HG03439 (cell line): Measurements from ENCODE around the gene HIPK2.

Experiments used
- ATAC-seq: cut with Tn5 transposase; IDR thresholded peaks from one replicate; pipeline ENCODE4 v1.9.1; 2021; ENCODE audit warnings: mild to moderate bottlenecking, moderate library complexity; ENCODE audit not compliant: unreplicated experiment

HIPK2 gene

DNA sequence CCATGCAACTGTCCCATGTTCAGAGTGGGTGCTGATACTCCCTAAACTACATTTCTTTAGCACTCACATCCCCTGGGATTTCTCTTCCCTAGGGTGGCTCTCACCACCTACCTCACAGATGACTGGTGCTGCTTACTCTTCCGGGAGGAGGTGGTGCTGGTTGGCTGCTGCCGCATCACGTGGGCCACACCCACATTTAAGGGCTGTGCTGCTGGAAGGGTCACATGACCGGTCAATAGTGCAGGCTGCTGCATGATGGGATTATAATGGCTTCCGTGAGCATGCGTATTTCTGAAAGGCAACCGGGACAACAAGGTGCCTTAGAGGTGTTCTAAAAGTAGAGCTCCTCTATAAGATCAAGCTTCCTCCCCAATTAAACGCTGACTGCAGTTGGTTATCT is 177.5 kb downstream of the HIPK2 start:
- no peak for ATAC-seq

DNA sequence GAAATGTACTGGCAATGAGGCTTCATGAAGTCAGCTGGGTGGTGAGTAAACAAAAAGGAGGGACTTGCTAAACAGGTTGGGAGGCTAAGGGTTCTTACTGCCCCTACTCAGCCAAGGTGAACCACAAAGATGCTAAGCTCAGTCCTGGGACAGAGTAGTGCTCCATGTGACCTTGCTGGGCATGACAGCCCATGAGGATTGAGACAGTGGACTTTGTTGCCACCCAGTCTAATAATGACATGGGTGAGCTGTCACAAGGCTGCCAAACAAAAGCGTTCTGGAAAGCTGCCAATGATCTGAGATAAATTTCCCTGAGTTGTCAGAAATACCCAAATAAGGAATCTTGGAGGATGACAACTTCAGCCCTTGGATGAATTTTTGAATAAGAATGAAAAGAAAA is 179.2 kb downstream of the HIPK2 start:
- ATAC-seq = no peak

DNA sequence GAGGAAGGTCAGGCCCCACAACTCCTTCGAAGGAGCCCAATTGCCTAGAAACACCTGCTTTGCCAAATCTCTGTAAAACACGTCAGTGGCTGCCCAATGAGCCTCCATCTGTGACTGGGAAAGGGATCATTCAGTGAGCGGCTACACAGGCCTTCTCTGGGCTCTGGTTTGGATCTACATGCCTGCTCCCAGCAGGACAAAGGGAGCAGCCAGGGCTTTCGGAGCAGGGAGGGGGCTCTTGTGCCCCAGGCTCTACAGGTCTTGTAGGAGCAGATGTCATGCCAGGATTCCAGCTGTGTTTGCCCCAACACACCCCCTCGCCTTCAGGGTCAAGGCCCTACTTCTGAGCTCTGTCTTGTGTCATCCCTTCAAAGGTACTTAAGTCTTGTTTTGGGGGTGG is 180.8 kb downstream of the HIPK2 start:
- ATAC-seq = no peak

DNA sequence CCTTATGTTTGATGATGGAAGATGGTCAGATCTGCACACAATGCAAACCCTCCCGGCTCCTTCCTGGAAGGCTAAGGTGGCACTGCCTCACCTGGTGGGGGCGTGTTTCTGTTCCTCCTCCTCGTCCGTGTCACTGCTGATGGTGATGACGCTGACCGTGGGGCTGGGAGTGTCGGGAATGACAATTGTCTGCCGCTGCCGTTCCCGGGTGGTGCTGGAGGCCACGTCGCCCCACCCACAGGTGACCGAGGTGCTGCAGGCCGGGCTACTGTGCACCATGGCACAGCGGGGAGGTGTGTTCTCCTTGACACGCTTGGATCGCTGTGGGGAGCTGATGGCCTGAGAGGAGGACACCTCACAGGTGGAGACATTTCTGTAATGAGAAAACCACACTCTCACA is 181.2 kb downstream of the HIPK2 start:
- ATAC-seq = no peak

DNA sequence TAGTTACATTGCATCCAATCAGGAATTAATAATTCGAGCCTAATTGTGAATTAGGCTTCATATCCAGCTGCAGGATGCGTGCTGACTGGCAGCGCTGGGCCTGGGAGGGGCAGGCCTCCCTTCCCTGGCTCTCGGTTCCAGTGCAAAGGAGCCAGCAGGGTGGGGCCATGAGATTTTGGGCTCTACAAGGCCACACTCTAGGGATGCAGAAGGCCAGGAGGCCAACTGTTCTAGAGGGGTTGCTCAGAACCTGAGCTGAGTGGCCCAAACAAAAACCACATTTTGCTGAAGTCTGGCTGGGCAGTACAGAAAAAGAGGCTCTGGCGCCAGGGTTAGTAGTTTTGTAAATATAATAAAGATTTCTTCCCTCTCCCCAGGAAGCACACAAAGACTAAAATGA is 182.0 kb downstream of the HIPK2 start:
- no peak for ATAC-seq

DNA sequence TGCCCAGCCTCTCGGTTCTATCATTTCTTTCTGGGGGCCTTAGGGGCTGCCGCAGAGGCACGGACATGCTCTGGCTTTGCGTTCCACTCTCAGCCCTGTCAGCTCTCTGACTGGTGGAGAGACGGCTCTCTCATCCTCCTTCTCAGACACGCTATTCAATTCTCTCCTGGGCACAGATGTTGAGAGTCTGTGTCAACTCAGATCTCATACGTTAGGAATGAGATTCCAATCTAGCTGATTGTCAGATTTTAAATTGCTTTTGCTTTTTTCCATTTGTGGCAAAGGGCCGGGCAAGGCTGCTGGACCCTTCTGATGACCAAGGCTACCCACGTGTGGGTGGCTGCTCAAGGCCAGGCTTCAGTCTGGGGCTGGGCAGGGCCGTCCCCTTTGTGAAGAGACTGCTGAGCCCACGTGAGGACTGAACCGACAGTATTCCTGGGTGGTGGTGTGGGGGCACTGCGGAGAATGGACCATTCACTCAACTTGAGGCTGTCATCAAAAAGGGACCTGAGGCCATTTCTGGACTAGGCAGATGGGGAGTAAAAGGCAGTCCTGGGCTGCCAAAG is 182.8 kb downstream of the HIPK2 start:
- no peak for ATAC-seq

DNA sequence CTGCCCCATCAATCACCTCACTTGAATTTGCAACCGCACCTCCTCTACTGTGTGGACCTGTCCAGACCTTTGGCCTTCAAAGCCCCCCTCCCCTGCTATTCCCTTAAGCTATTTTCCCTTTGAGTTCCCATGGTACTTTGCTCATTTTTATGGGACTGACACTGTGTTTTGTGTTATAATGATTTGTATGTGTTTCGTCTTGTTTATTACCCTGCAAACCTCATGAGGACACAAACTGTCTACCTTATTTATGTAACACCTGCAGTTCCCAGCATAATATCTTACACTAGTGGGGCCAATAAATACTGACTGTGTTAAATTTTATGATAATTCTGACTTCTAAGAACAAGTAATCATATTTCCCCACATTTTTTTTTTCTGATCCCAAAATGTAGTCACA is 183.7 kb downstream of the HIPK2 start:
- no peak for ATAC-seq

DNA sequence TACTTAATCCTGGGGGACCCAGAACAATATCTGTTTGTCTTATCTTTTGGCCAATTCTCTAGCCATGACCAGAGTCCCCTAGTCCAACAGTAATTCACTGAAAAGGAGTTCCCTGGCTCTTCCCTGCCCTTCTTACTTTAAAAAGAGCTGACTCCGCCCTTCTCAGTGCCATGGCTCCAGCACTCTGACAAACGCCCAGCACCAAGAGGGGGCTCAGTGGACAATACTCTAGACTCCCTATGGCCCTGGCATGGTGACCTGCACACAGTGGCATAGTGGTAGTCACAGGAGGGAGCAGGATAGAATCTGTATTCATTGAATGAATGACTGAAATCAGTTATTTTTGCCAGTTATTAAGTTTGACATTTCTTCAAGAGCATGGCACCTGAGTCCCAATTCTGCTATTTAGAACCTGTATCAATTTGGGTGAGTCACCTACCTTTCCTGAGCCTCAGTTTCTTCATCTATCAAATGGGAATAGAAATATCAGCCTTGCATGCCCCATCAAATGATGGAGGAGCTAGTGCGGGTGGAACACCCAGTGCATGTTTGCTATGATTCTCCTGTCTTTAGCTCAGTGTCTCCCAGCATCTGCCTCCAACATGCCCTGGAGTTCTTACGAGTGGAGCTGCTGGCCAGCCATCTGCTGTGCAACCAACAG is 184.9 kb downstream of the HIPK2 start:
- ATAC-seq = no peak

DNA sequence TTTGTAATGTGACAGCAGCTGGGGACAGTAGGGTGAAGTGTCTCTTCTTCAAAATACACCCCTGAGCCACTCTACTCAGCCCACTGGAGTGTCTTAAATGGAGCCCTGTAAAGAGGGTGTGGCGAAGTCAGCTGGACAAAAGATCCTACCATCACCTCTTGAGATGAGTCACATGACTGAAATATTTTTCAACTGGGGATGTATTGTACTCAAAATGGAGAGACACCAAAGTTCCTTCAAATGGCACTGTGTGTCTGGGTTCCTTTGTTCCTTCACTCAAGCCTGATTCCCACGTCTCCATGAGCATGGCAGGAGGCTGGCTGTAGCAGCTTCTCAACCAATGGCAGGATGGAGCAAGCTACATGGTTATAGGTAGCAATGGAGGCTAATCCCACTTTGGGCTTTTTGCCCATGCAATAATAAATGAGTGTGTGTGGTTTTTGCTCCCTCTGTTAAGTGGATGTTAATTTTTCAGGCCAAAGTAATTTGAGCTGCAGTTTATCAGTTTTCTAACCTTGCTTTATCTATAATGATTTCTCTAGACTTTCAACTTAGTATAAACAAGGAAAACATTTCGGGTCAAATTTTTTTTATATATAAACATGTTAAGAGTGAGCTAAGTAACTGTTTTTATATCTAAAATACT is 186.1 kb downstream of the HIPK2 start:
- no peak for ATAC-seq

DNA sequence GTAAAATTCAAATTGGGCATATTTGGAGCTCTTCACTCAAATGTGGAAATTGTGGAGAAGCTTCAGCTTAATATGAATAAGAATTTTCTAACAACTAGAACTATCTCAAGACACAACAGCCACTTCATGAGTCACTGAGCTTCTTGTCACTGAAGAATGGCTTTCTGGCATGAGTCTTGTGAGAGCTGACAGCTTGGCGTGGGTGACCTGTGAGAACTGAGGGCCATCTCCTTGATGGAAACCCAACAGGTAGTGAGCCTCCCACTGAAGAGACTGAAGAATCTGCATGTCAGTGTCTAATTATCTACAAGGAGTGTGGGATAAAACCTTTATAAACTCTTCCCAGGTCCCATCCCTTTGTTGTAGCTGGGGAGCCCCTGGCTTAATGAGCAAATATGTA is 188.3 kb downstream of the HIPK2 start:
- no peak for ATAC-seq

DNA sequence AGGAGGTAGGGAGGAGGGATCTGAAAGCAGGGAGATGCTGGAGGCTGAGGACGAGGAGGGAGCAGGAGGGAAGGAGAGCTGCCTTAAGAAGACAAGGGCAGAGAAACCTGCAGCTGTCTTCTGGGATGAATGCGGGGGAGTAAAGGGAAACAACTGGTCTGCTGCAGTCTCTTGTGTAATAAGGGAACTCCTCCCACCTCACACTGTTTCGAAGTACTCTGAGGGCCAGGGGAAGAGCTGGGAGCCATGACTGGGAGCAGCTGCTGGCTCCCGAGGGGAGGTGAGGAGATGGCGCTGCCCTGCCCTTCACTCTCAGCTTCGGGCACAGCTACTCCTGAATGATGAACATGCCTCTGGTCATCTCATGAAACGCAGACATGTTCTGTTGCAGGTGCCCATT is 189.2 kb downstream of the HIPK2 start:
- ATAC-seq = no peak

DNA sequence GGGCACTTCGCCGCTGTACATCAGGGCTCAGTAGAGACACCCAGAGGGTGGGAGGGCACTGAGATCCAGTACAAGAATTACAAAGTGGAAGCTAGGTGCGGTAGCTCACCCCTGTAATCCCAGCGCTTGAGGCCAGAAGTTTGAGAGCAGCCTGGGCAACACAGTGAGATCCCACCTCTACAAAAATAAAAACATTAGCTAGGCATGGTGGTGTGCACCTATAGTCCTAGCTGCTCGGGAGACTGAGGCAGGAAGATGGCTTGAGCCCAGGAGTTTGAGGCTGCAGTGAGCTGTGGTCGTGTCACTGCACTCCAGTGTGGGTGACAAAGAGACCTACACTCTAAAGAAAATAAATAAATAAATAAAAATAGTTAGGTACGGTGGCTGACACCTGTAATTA is 190.3 kb downstream of the HIPK2 start:
- ATAC-seq = no peak

DNA sequence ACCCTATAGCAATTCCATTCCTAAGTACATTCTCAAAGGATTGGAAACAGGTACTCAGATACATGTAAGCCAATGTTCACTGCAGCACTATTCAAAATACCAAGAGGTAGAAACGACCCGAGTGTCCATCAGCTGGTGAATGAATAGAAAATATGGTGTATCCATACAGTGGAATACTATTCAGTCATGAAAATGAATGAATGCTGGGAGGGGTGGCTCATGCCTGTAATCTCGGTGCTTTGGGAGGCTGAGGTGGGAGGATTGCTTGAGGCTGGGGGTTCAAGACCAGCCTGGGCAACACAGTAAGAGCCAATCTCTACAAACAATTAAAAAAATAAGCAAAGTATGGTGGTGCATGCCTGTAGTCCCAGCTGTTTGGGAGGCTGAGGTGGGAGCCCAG is 191.5 kb downstream of the HIPK2 start:
- no peak for ATAC-seq

DNA sequence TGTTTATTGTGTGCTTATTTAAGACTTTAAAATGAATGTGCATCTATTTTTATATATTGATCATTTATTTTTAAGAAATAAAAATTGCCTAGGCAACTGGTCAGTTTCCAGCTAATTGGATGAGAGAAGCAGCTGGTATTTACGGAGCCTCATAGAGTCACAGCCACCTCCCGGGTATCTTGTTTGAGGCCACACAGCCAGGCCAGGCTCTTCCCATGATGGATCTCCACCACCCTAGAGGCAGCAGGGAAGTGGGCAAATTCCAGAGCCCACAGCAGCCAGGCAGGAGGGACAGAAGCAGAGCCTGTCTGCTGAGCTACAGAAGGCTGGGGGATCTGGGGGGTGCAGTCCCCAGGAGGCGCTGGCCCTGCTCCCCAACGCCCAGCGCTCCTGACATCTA is 192.8 kb downstream of the HIPK2 start:
- no peak for ATAC-seq

DNA sequence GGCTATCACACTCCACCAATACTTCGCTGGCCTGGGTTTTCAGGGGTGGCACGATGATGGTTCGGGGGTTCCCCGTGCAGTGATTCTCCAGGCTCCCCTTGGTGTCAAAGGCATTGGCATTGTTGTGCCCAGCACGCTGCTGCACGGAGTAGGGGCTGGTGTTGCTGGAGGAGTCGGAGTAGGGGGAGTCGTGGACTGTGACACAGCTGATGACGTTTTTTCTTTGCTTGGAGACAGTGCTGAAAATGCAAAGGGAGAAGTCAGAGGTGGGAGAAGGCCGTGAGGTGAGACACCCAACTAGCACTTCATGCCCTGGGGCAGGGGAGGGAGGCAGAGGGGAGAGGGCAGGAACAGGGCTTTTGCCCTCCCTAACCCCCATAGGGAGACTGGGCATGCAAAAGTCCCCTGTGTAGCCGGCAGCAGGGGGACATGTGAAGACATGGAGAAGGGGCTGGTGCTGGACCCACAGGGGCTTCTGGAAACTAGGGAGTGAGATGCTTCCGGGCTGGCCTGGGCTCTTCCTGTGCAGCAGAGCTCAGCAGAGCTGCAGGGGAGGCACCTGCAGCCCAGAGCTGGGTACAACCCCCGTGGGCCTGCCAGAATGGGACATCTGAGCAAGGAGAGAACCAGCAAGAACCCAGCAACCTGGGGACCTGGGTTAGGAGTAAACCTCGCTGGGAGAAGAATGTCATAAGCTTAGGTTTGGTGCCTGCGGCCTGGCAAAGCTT is 193.8 kb downstream of the HIPK2 start:
- no peak for ATAC-seq

DNA sequence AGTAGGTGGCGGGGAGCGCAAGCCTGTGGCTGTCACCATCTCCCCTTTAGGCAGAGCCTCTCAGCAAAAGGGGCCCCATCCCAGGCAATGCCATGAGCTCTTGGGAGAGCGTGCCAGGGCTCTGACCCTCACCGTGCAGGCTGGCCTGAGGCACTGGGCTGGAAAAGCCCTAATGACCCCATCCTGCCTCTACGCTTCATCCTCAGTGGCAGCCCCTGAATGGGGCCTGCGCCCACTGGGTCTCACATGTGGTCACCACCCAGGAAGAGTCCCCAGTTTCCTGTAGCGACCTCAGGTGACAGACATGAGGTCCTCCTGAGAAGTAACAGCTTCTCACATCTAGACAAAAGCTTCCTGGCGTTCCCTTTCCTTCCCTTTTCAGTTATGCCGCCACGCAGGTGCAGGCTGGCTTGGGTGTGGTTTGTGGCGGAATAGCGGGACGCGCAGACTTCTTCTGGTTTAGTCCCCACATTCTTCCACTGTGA is 195.1 kb downstream of the HIPK2 start:
- ATAC-seq = no peak

DNA sequence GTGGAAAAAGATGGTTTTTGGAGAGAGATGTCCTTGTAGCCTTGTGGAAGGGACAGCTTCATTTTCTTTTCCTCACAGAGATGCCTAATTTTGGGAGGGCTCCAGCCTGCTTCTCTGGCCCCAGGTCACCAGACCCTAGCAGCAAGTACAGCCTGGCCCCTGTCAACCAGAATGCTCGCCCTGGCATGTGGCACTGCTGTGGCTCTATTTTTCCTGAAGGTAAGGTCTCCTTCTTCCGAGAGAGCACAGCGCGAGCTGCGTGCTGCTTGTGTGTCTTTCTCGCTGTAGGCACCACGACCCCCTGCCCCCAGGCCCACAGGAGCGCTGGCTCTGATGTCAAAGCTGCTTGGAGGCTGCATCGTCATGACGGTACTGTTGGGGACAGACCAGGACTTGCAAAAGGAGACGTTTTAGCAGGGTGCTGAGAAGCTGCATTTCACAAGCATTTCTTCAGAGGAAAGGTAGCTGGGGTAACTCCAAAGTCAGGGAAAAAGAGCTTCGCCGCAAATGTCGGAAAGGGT is 195.6 kb downstream of the HIPK2 start:
- no peak for ATAC-seq

DNA sequence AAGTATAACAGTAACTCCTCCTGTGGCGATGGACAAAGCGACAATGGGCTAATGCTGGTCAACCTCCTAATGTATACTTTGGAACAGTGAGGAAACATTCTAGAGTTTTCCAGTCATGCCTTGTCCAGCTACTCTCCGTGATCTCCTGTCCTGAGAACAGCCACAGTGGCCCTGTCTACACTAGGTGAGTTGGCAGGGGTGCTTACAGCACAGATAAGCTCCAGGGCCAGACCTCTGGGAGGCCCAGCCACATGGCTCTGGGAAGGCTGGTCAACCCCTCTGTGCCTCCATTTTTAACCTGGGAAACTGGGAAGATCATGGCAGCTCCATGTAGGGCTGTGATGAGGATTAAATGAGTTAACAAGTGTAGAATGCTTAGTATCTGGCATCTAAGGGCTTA is 197.4 kb downstream of the HIPK2 start:
- no peak for ATAC-seq

DNA sequence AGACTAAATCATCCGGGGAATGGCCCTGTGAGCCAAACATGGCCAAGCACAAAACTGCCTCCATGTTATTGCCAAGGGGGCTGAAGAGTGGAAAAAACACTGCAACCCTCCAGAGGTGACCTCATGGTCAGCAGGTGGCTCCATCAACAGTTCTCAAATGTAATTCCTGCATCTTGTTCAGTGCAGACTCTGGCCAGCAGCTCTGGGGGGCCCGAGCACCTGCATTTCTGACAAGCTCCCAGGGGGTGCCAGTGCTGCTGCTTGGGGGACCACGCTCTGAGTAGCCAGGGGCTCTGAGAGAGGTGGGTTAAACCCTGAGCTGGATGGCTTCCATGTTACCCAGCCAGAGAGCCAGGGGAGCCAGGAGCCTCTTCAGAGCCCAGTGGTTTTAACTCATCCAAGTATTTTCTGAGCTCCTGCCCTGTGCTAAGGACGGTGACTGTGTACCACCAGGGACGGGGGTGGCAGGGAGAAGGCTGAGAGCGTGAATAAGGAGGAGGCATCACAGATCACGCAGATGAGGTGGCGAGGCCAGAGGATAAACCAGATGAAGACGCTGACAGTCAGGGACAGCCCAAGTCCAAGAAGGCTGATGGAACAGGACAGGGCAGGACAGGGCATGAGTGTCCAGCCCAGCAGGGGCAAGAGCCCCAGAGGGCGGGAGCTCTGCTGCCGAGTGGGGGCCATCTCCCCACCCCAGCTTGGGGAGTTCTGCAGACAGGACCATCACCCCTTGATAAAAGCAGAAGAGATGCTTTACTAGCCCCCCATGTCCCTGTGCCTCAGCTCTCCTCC is 201.4 kb downstream of the HIPK2 start:
- no peak for ATAC-seq

DNA sequence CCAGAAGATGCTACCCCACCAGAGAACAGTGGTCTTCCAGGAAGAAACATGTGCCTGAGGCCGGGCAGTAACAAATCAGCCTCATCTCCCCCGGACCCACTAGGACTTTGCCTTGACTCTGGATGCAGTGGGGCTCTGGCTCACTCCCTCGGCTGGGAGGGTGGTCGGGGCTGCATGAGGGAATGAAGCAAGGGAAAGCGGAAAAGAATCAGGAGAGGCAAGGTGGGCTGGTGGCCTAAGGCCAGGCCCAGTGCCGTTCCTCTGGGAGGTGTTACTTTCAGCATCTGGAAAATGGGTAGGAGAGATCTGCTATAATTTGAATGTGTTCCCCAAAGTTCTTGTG is 202.5 kb downstream of the HIPK2 start:
- no peak for ATAC-seq
